GM12878 (cell line): ENCODE measurements around the gene NEBL. TPM values are rescaled to one million over a fixed set of nuclear protein-coding genes. Genes with fewer than 3 reads are reported as not detected.

Source experiments
- ATAC-seq: fragments of 200-7000 bp; cut with Tn5 transposase; 3 replicates; pipeline ENCODE4 v1.9.1; 2020; ENCODE audit warnings: mild to moderate bottlenecking, moderate library complexity
- BruUV-seq: library from RNA; stranded (reverse); fragments of 400-500 nt; replicated peaks from 2 replicates; lab custom pipeline; 2021; lab: Mats Ljungman, UMichigan
- CTCF ChIA-PET: fragments of 300-600 bp; sonication (Branson Sonifier 250); formaldehyde crosslinking; extraction: SDS; loops from one replicate; lab custom pipeline; 2021; ENCODE audit warnings: inconsistent platforms; lab: Yijun Ruan, JAX
- POLR2A ChIA-PET: fragments of 350-600 bp; formaldehyde crosslinking; extraction: SDS; loops from one replicate; lab custom pipeline; 2021; ENCODE audit warnings: inconsistent platforms; lab: Charles Lee
- RAD21 ChIA-PET: fragments of 300-600 bp; sonication (Branson Sonifier 250); formaldehyde crosslinking; loops from one replicate; lab custom pipeline; 2023; ENCODE audit warnings: antibody characterized with exemption; ENCODE audit not compliant: unreplicated experiment; lab: Charles Lee
- SMC1A ChIA-PET: fragments of 300-600 bp; sonication (Branson Sonifier 250); formaldehyde crosslinking; loops from one replicate; lab custom pipeline; 2023; ENCODE audit not compliant: unreplicated experiment, uncharacterized antibody; lab: Charles Lee
- DNase-seq: peaks from one replicate; pipeline ENCODE4 v3.0.0-alpha.2; 2011; ENCODE audit warnings: low read depth, low spot score
- FAIRE-seq: peaks from 3 replicates; lab custom pipeline; 2011; peaks lifted over from hg19 to GRCh38; lab: Jason Lieb, UNC
- H2AFZ ChIP-seq: 2 replicates; pipeline ENCODE4 v1.6.0; 2011; ENCODE audit warnings: low read depth, low read length, control low read depth; ENCODE audit not compliant: control insufficient read depth
- H3K27ac ChIP-seq: 2 replicates; pipeline ENCODE4 v1.5.1; 2011; ENCODE audit warnings: control low read depth; ENCODE audit not compliant: control insufficient read depth, insufficient read depth
- H3K27me3 ChIP-seq, 2 experiments: replicated peaks in 1 of 2; 2 replicates each; pipeline versions ENCODE4 v1.6.0 to v1.6.1; 2011; ENCODE audit warnings: low read length in 1 of 2; ENCODE audit not compliant: control insufficient read depth in 2 of 2, insufficient read depth in 2 of 2
- H3K36me3 ChIP-seq, 2 experiments: 2 replicates each; pipeline ENCODE4 v1.5.1; 2011; ENCODE audit warnings: low read length in 1 of 2; ENCODE audit not compliant: control insufficient read depth in 2 of 2, insufficient read depth in 2 of 2
- H3K4me1 ChIP-seq: 2 replicates; pipeline ENCODE4 v1.6.1; 2011; ENCODE audit warnings: mild to moderate bottlenecking, low read length, moderate library complexity, mixed read lengths; ENCODE audit not compliant: control insufficient read depth, insufficient read depth
- H3K4me2 ChIP-seq: 2 replicates; pipeline ENCODE4 v1.6.0; 2011; ENCODE audit warnings: control low read depth; ENCODE audit not compliant: control insufficient read depth, insufficient read depth
- H3K4me3 ChIP-seq: fragments of 200-600 bp; sonication (generic); 2 replicates; pipeline ENCODE4 v1.5.1; 2016
- H3K79me2 ChIP-seq: 2 replicates; pipeline ENCODE4 v1.6.0; 2011; ENCODE audit warnings: low read length; ENCODE audit not compliant: control insufficient read depth, insufficient read depth
- H3K9ac ChIP-seq: 2 replicates; pipeline ENCODE4 v1.8.0; 2011; ENCODE audit warnings: low read length, control low read depth, mixed read lengths; ENCODE audit not compliant: control insufficient read depth, insufficient read depth
- H3K9me3 ChIP-seq: replicated peaks from 3 replicates; pipeline ENCODE4 v1.5.1; 2011; ENCODE audit warnings: mild to moderate bottlenecking, low read length; ENCODE audit not compliant: control insufficient read depth, insufficient read depth
- H4K20me1 ChIP-seq: 2 replicates; pipeline ENCODE4 v1.6.0; 2011; ENCODE audit not compliant: control insufficient read depth, insufficient read depth
- CTCF ChIP-seq, 3 experiments: IDR thresholded peaks in 2 of 3; conservative IDR thresholded peaks in 1 of 3; 2 replicates each; pipeline ENCODE4 v1.5.1; 2011; ENCODE audit warnings: low read depth in 3 of 3, low read length in 3 of 3, mild to moderate bottlenecking in 3 of 3, control low read depth in 2 of 3, moderate library complexity in 2 of 3, inconsistent platforms in 1 of 3, mixed read lengths in 1 of 3; ENCODE audit not compliant: control insufficient read depth in 2 of 3, insufficient read depth in 1 of 3; ENCODE audit errors: extremely low read depth in 1 of 3
- IKZF1 ChIP-seq: fragments of 450-650 bp; conservative IDR thresholded peaks from 2 replicates; pipeline ENCODE4 v1.6.1; 2017; ENCODE audit warnings: antibody characterized with exemption, mild to moderate bottlenecking
- LARP7 ChIP-seq: fragments of 450-650 bp; IDR thresholded peaks from 2 replicates; pipeline ENCODE4 v1.6.1; 2017; ENCODE audit warnings: mild to moderate bottlenecking
- MXI1 ChIP-seq: fragments of 150-350 bp; IDR thresholded peaks from 2 replicates; pipeline ENCODE4 v1.6.1; 2011; ENCODE audit warnings: low read depth, mild to moderate bottlenecking, inconsistent platforms, low read length, improper control_type of control experiment
- NFYA ChIP-seq: IDR thresholded peaks from 2 replicates; pipeline ENCODE4 v1.6.1; 2011; ENCODE audit warnings: low read depth, mild to moderate bottlenecking, low read length, improper control_type of control experiment, borderline replicate concordance
- POLR2AphosphoS5 ChIP-seq: IDR thresholded peaks from 2 replicates; pipeline ENCODE4 v1.6.1; 2011; ENCODE audit warnings: mild to moderate bottlenecking, low read length, inconsistent platforms
- RAD21 ChIP-seq: IDR thresholded peaks from 2 replicates; pipeline ENCODE4 v1.6.1; 2011; ENCODE audit warnings: mild to moderate bottlenecking, low read depth, low read length, moderate library complexity; ENCODE audit not compliant: insufficient read depth
- SMC3 ChIP-seq: IDR thresholded peaks from 2 replicates; pipeline ENCODE4 v1.6.1; 2011; ENCODE audit warnings: low read length, improper control_type of control experiment, borderline replicate concordance
- STAT1 ChIP-seq: fragments of 450-650 bp; conservative IDR thresholded peaks from 2 replicates; pipeline ENCODE4 v1.6.1; 2014; ENCODE audit warnings: antibody characterized with exemption, mild to moderate bottlenecking
- USF2 ChIP-seq: IDR thresholded peaks from 2 replicates; pipeline ENCODE4 v1.6.1; 2011; ENCODE audit warnings: low read depth, low read length, improper control_type of control experiment, borderline replicate concordance
- WGBS: methylation state at CpG from one replicate; pipeline ENCODE4 v1.1.6; 2016; ENCODE audit warnings: low lambda C conversion rate; ENCODE audit not compliant: insufficient replicate concordance, insufficient coverage; ENCODE audit errors: missing lambda C conversion rate; 5-methylcytosine and 5-hydroxymethylcytosine counted together
- in situ Hi-C: fragments of 300-500 bp; cut with MboI; formaldehyde crosslinking; loops from 9 replicates; pipeline ENCODE4 v1.14.3; 2018; ENCODE audit warnings: mixed read lengths
- intact Hi-C: fragments of 100-400 bp; cut with micrococcal nuclease; formaldehyde crosslinking; loops from one replicate; pipeline ENCODE4 v1.14.2; 2022; ENCODE audit not compliant: unreplicated experiment
- polyA plus RNA-seq, 11 experiments: library from polyadenylated mRNA; depleted of rRNA in 4 of 11; unstranded in 6 of 11; stranded (reverse) in 5 of 11; fragments of >200 nt; fragmentation: Nextera tagmentation in 4 of 11; fragmentation: Illumina TruSeq in 1 of 11; extraction: Ambion mirVana in 4 of 11; extraction: Trizol in 1 of 11; gene quantifications; 1 replicate in 1 of 11; 2 replicates in 10 of 11; pipeline versions ENCODE4 v1.2.1 to v1.2.3, GENCODE V29; 2011 to 2016; ENCODE audit warnings: inconsistent platforms in 2 of 11, missing spikeins in 2 of 11, low read depth in 1 of 11
- total RNA-seq, 4 experiments: library from RNA; depleted of rRNA in 3 of 4; stranded (reverse); fragments of >200 nt in 3 of 4; fragmentation: Illumina TruSeq in 1 of 4; extraction: Trizol in 1 of 4; gene quantifications; 2 replicates each; pipeline versions ENCODE4 v1.2.1 to v1.2.3, GENCODE V29; 2013 to 2021

The NEBL gene
- total and polyA plus RNA-seq, 10 of the 15 experiments (the other 5 are each of a cell fraction or from before 2014, with no cell fraction given): 0.04 to 0.56 (median 0.11) TPM; not detected in 6

GRCh38 chr10:20847512-20847911, 49.6 kb downstream of the NEBL start:
- H3K4me3 ChIP-seq: no peak overlapping the region
- H3K27me3 ChIP-seq: no peaks in the 10 kb centered on the region
- in situ Hi-C loops: no loop called here
- no peaks in the 10 kb centered on the region for H3K79me2 ChIP-seq
- POLR2A ChIA-PET: no interaction called here
- no peaks in the 10 kb centered on the region for H3K9me3 ChIP-seq
- WGBS: 25% methylated on average over 2 of the region's 2 CpGs
- no peaks in the 10 kb centered on the region for H4K20me1 ChIP-seq
- TF ChIP-seq LARP7 (no peak), USF2 (no peak)
- SMC1A ChIA-PET: no interaction called here
- no peak overlapping the region for H2AFZ ChIP-seq
- ATAC-seq: no peak
- no peak for FAIRE-seq
- RAD21 ChIA-PET: no interaction called here
- H3K4me2 ChIP-seq: no peak overlapping the region
- intact Hi-C loops: no loop called here
- H3K36me3 ChIP-seq: no peaks in the 10 kb centered on the region
- no peak overlapping the region for H3K9ac ChIP-seq
- BruUV-seq: no TSS peak
- CTCF ChIA-PET: no interaction called here
- DNase-seq: no peak
- H3K27ac ChIP-seq: no peak overlapping the region
- H3K4me1 ChIP-seq: no peaks in the 10 kb centered on the region

- Histone ChIP-seq H3K4me1 (no peaks in the 10 kb centered on the region), H3K27me3 (no peaks in the 10 kb centered on the region), H3K4me3 (no peak overlapping the region), H3K36me3 (no peaks in the 10 kb centered on the region), H3K27ac (no peak overlapping the region), H3K9ac (no peak overlapping the region), H3K79me2 (no peaks in the 10 kb centered on the region), H4K20me1 (no peaks in the 10 kb centered on the region), H2AFZ (no peak overlapping the region), H3K4me2 (no peak overlapping the region), H3K9me3 (no peaks in the 10 kb centered on the region)
- BruUV-seq: no TSS peak
- TF ChIP-seq RAD21: no peak
- TF ChIP-seq CTCF (IDR thresholded peaks at IDR 0.05 in 2 of 3, conservative IDR thresholded peaks at IDR 0.05 in 1 of 3; ENCODE audit: control insufficient read depth in 2 of 3, extremely low read depth in 1 of 3, insufficient read depth in 1 of 3, low read depth in 3 of 3, low read length in 3 of 3): no peak
- TF ChIP-seq NFYA: no peak
- TF ChIP-seq POLR2AphosphoS5: no peak
- TF ChIP-seq IKZF1: no peak
- TF ChIP-seq MXI1: no peak
- no peak for TF ChIP-seq STAT1
- no peak for TF ChIP-seq SMC3
- ChIA-PET CTCF (no interaction called here), RAD21 (no interaction called here), POLR2A (no interaction called here), SMC1A (no interaction called here)
- in situ Hi-C loops (no loop called here), intact Hi-C loops (no loop called here)
- DNase-seq (no peak), ATAC-seq (no peak), FAIRE-seq (no peak)
- WGBS: 3% methylated on average over 2 of the region's 2 CpGs
Measured at GRCh38 chr10:20846263-20846662, 50.8 kb downstream of the NEBL start.
